GM23248 (cell line): Measurements from ENCODE around the gene SUPT4H1. TPM values are rescaled to one million over a fixed set of nuclear protein-coding genes. Genes with fewer than 3 reads are reported as not detected.

Experiments used
- DNase-seq: peaks from one replicate; pipeline ENCODE4 v3.0.0-alpha.2; 2015
- H2AFZ ChIP-seq: fragments of 200-600 bp; sonication (generic); 2 replicates; pipeline ENCODE4 v1.6.1; 2016; ENCODE audit warnings: antibody characterized with exemption
- H3F3A ChIP-seq: fragments of 200-600 bp; sonication (generic); 2 replicates; pipeline ENCODE4 v1.6.1; 2016; ENCODE audit warnings: mild to moderate bottlenecking, antibody characterized with exemption, mixed run types; ENCODE audit not compliant: insufficient read depth
- H3K27ac ChIP-seq: fragments of 200-600 bp; sonication (generic); 2 replicates; pipeline ENCODE4 v1.5.1; 2016; ENCODE audit warnings: mild to moderate bottlenecking
- H3K27me3 ChIP-seq: fragments of 200-600 bp; sonication (generic); replicated peaks from 2 replicates; pipeline ENCODE4 v1.6.1; 2016; ENCODE audit warnings: mild to moderate bottlenecking; ENCODE audit not compliant: insufficient read depth
- H3K36me3 ChIP-seq: fragments of 200-600 bp; sonication (generic); 2 replicates; pipeline ENCODE4 v1.6.1; 2016; ENCODE audit warnings: low read depth, mild to moderate bottlenecking
- H3K4me1 ChIP-seq: fragments of 200-600 bp; sonication (generic); 2 replicates; pipeline ENCODE4 v1.6.1; 2016; ENCODE audit warnings: mild to moderate bottlenecking; ENCODE audit not compliant: insufficient read depth
- H3K4me2 ChIP-seq: fragments of 200-600 bp; sonication (generic); one replicate; pipeline ENCODE4 v1.6.1; 2016; ENCODE audit warnings: mild to moderate bottlenecking; ENCODE audit not compliant: unreplicated experiment
- H3K4me3 ChIP-seq: fragments of 200-600 bp; sonication (generic); 2 replicates; pipeline ENCODE4 v1.5.1; 2016; ENCODE audit warnings: mild to moderate bottlenecking
- H3K79me2 ChIP-seq: fragments of 200-600 bp; sonication (generic); 2 replicates; pipeline ENCODE4 v1.6.1; 2016; ENCODE audit warnings: mild to moderate bottlenecking; ENCODE audit not compliant: insufficient read depth
- H3K9ac ChIP-seq: fragments of 200-600 bp; sonication (generic); 2 replicates; pipeline ENCODE4 v1.6.1; 2016; ENCODE audit warnings: mild to moderate bottlenecking
- H3K9me2 ChIP-seq: fragments of 200-600 bp; sonication (generic); 2 replicates; pipeline ENCODE4 v1.6.1; 2016; ENCODE audit warnings: mixed run types, mild to moderate bottlenecking, moderate library complexity; ENCODE audit not compliant: insufficient read depth
- H3K9me3 ChIP-seq: fragments of 200-600 bp; sonication (generic); one replicate; pipeline ENCODE4 v1.6.1; 2017; ENCODE audit warnings: low read depth
- H4K20me1 ChIP-seq: fragments of 200-600 bp; sonication (generic); 2 replicates; pipeline ENCODE4 v1.6.0; 2016; ENCODE audit not compliant: insufficient read depth
- EZH2 ChIP-seq: fragments of 200-600 bp; sonication (generic); IDR thresholded peaks from 2 replicates; pipeline ENCODE4 v1.6.1; 2018; ENCODE audit warnings: antibody characterized with exemption, mild to moderate bottlenecking; ENCODE audit not compliant: insufficient read depth, poor library complexity, severe bottlenecking
- EZH2phosphoT487 ChIP-seq: fragments of 200-600 bp; sonication (generic); IDR thresholded peaks from 2 replicates; pipeline ENCODE4 v1.6.1; 2018; ENCODE audit warnings: antibody characterized with exemption, moderate library complexity, mild to moderate bottlenecking, low read depth; ENCODE audit not compliant: insufficient read depth
- WGBS, 2 experiments: methylation state at CpG; one replicate each; pipeline ENCODE4 v1.1.6; 2015 to 2017; ENCODE audit warnings: low lambda C conversion rate in 2 of 2, low coverage in 1 of 2; ENCODE audit errors: missing lambda C conversion rate in 2 of 2; 5-methylcytosine and 5-hydroxymethylcytosine counted together
- in situ Hi-C: fragments of 300-500 bp; cut with MboI; formaldehyde crosslinking; loops from 2 replicates; pipeline ENCODE4 v1.15.0; 2020
- polyA plus RNA-seq: library from polyadenylated mRNA; unstranded; fragments of >200 nt; fragmentation: Nextera tagmentation; extraction: Ambion mirVana; gene quantifications from 2 replicates; pipeline ENCODE4 v1.2.1, GENCODE V29; 2016
- total RNA-seq: library from RNA; depleted of rRNA; stranded (reverse); fragments of >200 nt; shearing (Covaris generic); gene quantifications from 2 replicates; pipeline ENCODE4 v1.2.3, GENCODE V29; 2014

SUPT4H1 gene
- total and polyA plus RNA-seq, 2 experiments from 2014 or later, result 57.1 to 92.1 TPM

DNA sequence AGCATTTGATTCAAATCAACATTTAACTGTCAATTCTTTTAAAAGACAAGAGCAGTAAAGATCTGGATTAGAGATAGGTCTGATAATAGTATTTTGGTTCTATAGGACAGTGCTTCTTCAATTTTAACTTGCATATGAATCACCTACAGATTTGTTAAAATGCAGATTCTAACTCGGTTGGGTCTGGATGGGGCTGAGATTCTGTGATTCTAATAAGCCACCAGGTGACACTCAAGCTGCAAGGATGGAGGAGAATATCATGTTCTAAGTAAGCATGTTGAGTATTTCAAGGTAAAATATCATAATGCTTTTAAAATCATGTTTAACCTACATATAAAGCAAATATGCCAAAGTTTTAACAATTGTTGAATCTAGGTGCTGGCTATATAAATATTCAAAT, 39.2 kb downstream of the SUPT4H1 start:
- Histone ChIP-seq H3K4me3 (no peak overlapping the region), H3K79me2 (no peaks in the 10 kb centered on the region), H3K9me2 (no peaks in the 10 kb centered on the region), H2AFZ (no peak overlapping the region), H3K4me1 (no peaks in the 10 kb centered on the region), H4K20me1 (no peaks in the 10 kb centered on the region), H3F3A (no peaks in the 10 kb centered on the region), H3K9ac (no peak overlapping the region), H3K27me3 (no peaks in the 10 kb centered on the region), H3K36me3 (no peaks in the 10 kb centered on the region), H3K9me3 (no peaks in the 10 kb centered on the region), H3K4me2 (no peak overlapping the region), H3K27ac (no peak overlapping the region)
- TF ChIP-seq EZH2 (no peak), EZH2phosphoT487 (no peak)
- DNase-seq, result no peak
- in situ Hi-C loops, result no loop called here
- WGBS, 2 experiments, result 31 to 50% methylated on average over 1 of the region's 1 CpG

DNA sequence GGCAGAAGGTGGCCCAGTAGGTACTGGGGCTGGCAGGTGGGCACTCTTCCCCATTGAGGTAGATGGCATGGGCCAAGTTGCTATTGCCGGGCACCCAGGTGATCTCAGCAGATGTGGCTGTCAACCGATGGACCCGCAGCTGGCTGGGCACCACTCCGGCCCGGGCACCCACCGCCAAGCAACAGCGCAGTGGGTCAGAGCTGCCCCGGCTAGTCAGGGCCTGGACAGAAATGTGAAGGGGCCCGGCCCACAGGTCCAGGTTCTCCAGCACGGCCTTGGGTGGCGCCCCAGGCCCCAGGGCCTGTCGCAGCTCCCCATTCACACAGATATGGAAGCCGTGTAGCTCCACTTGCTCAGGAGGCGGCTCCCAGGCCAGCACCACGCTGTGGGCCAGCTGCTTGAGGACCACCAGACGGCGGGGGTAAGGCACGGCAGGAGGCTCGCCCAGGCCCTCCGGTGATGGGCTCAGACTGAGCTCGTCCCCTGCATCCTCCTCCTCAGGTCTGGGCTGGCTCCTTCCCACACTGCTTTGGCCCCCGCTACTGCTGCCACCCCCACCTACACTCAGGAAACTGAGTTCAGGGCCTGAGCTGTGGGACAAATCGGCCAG, 39.9 kb downstream of the SUPT4H1 start:
- H4K20me1 ChIP-seq, result no peaks in the 10 kb centered on the region
- no peak for DNase-seq
- H3K9me3 ChIP-seq, result no peaks in the 10 kb centered on the region
- H3K79me2 ChIP-seq, result no peaks in the 10 kb centered on the region
- H3K27ac ChIP-seq, result no peak overlapping the region
- H3K9ac ChIP-seq, result no peak overlapping the region
- H3K4me2 ChIP-seq, result no peak overlapping the region
- no peak overlapping the region for H3K4me3 ChIP-seq
- no peaks in the 10 kb centered on the region for H3K27me3 ChIP-seq
- TF ChIP-seq EZH2phosphoT487, result no peak
- no peak for TF ChIP-seq EZH2
- H3K36me3 ChIP-seq, result no peaks in the 10 kb centered on the region
- H3F3A ChIP-seq, result no peaks in the 10 kb centered on the region
- no peaks in the 10 kb centered on the region for H3K4me1 ChIP-seq
- in situ Hi-C loops, result no loop called here
- no peak overlapping the region for H2AFZ ChIP-seq
- H3K9me2 ChIP-seq, result no peaks in the 10 kb centered on the region
- 75 to 78% methylated on average over 22 to 23 of the region's 23 CpGs for WGBS, 2 experiments

DNA sequence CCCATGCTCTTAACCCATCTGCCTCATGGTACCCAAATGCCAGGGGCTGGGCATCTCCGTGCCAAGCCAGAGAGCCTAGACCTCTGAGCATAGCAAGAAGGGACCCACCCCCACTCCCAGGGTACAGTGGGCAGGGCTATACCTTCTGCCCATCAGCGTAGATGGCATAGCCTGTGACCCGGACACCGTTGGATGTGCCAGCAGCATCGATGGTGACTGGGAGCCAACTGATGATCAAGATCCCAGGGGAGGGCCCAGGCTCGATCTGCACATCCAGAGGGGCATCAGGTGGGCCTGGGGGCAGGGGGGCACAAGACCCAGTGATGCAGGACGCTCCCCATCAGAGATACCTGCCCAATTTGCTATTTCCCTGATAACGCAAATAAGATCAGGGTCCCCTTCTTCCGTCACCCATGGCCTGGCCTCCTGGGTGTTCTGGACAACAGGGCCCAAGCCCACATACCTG, 40.5 kb downstream of the SUPT4H1 start:
- no peaks in the 10 kb centered on the region for H3K36me3 ChIP-seq
- 81 to 83% methylated on average over 9 of the region's 9 CpGs for whole genome bisulfite sequencing, 2 experiments
- H4K20me1 ChIP-seq, result no peaks in the 10 kb centered on the region
- H3K4me3 ChIP-seq, result no peak overlapping the region
- H3K9ac ChIP-seq, result no peak overlapping the region
- no peaks in the 10 kb centered on the region for H3K27me3 ChIP-seq
- in situ Hi-C loops, result no loop called here
- no peak overlapping the region for H3K4me2 ChIP-seq
- H3K9me3 ChIP-seq, result no peaks in the 10 kb centered on the region
- TF ChIP-seq EZH2 (no peak), EZH2phosphoT487 (no peak)
- no peak for DNase-seq
- no peaks in the 10 kb centered on the region for H3K79me2 ChIP-seq
- no peak overlapping the region for H3K27ac ChIP-seq
- no peaks in the 10 kb centered on the region for H3F3A ChIP-seq
- H3K4me1 ChIP-seq, result no peaks in the 10 kb centered on the region
- H3K9me2 ChIP-seq, result no peaks in the 10 kb centered on the region
- H2AFZ ChIP-seq, result no peak overlapping the region

DNA sequence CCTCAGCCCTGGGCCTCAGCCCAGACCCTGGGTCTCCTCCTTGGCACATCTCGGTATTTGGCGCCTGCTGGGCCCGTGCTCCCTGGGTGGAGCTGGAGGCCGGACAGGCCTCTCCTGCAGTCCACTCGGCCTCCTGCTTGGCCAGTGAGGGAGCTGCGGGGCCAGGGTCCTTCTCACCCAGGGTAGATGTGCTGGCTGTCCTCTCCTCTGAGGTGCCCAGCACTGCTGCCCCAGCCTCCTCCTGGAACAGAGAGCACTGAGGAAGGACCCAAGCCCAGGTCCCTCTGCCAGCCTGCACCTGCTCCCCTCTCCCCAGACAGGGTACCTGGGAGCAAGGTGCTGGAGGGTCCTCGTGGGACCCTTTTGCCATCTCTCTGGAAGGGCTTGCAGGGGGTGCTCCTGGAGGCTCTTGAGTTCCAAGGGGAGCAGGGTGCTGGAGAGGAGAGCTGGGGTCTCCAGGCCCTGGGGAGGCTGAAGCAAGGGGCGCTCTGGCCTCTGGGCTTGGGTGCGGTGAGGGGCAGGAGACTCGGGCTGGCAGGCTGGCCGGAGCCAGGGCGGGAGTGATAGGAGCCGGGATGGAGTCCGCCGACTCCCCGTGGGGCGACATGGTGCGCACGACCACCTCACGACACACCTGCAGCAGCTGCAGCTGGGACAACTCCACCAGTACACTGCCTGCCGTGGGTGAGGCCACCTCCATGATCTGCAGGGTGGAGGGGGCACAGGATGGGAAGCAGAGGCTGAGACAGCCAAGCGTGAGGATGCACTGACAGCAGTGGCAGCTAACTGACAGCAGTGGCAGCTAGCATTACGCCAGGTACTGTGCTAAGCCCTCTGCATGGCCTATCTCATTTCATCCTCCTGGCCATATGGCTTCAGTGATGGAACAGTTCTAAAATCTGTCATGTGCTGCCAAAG, 41.2 kb downstream of the SUPT4H1 start:
- no peaks in the 10 kb centered on the region for H3K36me3 ChIP-seq
- DNase-seq, result no peak
- H3K9me3 ChIP-seq, result no peaks in the 10 kb centered on the region
- no peaks in the 10 kb centered on the region for H4K20me1 ChIP-seq
- H3K9ac ChIP-seq, result no peak overlapping the region
- no peaks in the 10 kb centered on the region for H3K9me2 ChIP-seq
- H3K4me3 ChIP-seq, result no peak overlapping the region
- no peaks in the 10 kb centered on the region for H3K79me2 ChIP-seq
- no peak overlapping the region for H3K4me2 ChIP-seq
- WGBS, 2 experiments, result 68% methylated on average over 21 to 23 of the region's 23 CpGs
- H3K27ac ChIP-seq, result no peak overlapping the region
- H3K4me1 ChIP-seq, result no peaks in the 10 kb centered on the region
- in situ Hi-C loops, result no loop called here
- H2AFZ ChIP-seq, result no peak overlapping the region
- TF ChIP-seq EZH2 (no peak), EZH2phosphoT487 (no peak)
- no peaks in the 10 kb centered on the region for H3K27me3 ChIP-seq
- H3F3A ChIP-seq, result no peaks in the 10 kb centered on the region
